ENCODE data around the gene FTH1.
"Not testable (repeated sequence)": the region's sequence is repeated elsewhere in the genome, so short reads cannot be mapped to it uniquely, and the experiment has no call there.

The FTH1 gene

DNA sequence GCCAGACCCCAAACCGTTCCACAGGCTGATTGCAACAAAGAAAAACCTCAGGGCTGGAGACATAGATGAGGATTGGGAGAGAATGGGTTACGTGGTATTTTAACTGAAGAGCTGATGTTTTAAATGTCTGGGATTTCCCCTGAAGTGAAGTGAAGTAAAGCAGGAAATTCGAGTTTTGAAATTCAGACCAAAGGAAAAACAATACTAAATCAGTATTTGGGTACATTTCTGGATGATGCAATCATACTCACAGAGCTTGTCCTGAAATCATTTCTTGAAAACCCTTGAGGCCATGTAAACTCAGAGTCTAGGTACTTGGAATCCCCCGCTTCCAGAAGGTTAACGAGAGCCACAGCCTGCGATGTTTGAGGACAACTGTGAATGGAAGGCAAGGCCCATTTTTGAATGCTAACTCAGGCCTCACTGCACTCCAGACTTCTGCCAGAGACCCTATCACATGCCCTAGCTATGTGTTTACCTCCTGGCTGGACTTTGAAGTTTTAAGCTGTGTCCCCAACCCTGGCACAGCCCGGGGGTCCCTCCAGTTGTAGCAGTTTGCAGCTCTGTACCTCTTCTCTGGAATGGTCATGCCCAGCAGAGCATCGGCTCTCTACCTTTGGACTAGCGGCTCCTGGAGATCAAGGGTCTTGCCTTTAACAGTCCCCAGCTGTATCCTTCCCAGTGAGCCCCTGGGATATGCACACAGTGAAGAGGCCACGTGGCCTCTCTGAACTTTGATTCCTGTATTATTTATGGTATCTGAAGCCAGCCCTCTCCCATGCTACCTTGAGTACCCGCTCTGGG, 5.4 kb upstream of the FTH1 start:
- Mint-ChIP-seq H3K4me1 (ENCODE audit: low read depth) (peaks cover 38% of the 10 kb centered on the region), H3K4me3 (peak overlapping the region; percentile 52), H3K36me3 (ENCODE audit: low read depth) (no peaks in the 10 kb centered on the region), H3K27ac (peak overlapping the region; percentile 70), H3K27me3 (ENCODE audit: low read depth) (no peaks in the 10 kb centered on the region), H3K9me3 (no peaks in the 10 kb centered on the region)
- no peak for DNase-seq (ENCODE audit: low spot score)

DNA sequence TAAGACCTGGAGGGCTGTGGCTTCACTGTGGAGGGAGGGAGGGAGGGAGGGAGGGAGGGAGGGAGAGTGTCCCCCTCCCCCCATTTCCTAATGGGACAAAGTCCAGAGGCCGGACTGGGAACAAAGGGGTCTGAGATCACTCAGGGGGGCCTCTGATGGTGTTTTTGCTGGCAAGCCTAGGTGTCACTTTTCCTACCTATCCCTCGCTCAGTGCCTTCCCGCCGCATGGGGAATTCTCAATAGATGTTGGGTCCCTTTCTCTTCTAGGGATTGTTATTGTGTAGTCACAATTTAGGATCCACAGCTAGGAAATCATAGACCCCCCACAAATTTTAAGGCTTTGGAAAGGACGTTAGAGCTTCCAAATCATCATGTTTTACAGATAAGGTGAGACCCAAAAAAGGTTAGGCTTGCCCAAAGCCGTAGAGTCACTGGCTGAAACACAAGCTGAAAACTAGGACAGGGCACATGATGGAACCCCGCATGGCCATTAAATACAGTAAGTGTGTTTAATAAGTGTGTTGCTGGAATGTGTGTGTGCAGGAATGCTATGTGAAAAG, 4.8 kb upstream of the FTH1 start:
- Mint-ChIP-seq H3K4me1 (ENCODE audit: low read depth) (peaks cover 38% of the 10 kb centered on the region), H3K36me3 (ENCODE audit: low read depth) (no peaks in the 10 kb centered on the region), H3K4me3 (peak overlapping the region; percentile 52), H3K27me3 (ENCODE audit: low read depth) (no peaks in the 10 kb centered on the region), H3K9me3 (no peaks in the 10 kb centered on the region), H3K27ac (peak overlapping the region; percentile 70)
- DNase-seq (ENCODE audit: low spot score) = no peak

DNA sequence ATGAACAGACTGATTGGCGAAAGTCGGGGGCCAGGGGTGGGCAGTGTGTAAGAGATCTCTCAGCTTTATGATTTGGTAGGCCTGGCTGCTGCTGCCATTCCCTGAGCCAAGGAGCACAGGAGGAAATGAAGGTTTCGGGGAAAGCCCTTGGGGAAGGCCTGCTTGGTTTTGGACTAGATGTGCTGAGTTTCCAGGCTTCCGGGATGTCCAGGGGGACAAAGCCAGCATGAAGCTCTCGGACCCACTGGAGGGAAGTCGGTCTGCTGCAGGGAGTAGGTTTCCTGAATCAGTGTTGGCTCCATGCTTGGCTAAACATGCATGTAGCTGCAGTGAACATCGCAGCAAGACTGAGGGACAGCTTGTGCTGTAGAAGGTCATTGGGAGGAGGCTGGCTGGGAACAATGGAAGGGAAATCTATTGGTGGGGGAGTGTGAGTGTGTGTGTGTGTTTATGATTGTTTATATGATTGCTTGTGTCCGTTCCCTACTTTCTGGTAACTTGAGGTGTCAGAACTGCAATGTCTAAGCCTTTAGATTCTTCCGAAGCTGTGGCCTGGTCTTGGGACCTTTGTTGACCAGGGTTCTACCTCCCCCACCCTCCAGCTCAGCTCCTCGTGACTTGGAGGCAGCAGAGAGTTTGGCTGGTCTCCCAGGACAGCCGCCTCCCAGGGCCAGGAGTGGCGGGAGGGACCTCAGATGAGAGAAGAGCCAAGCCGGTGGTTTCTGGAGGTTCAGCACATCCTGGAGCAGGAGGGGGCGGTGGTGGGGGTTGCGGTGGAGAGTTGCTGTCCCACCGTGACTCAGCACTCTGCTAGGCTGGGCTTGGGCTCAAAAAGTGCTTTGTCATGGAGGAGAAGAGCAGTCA, 4.0 kb upstream of the FTH1 start:
- H3K4me3 Mint-ChIP-seq = no peak overlapping the region
- H3K27ac Mint-ChIP-seq = peak overlapping the region; percentile 38
- H3K36me3 Mint-ChIP-seq (ENCODE audit: low read depth) = peaks cover 1% of the 10 kb centered on the region
- peaks cover 38% of the 10 kb centered on the region for H3K4me1 Mint-ChIP-seq (ENCODE audit: low read depth)
- H3K9me3 Mint-ChIP-seq = no peaks in the 10 kb centered on the region
- no peaks in the 10 kb centered on the region for H3K27me3 Mint-ChIP-seq (ENCODE audit: low read depth)
- no peak for DNase-seq (ENCODE audit: low spot score)

DNA sequence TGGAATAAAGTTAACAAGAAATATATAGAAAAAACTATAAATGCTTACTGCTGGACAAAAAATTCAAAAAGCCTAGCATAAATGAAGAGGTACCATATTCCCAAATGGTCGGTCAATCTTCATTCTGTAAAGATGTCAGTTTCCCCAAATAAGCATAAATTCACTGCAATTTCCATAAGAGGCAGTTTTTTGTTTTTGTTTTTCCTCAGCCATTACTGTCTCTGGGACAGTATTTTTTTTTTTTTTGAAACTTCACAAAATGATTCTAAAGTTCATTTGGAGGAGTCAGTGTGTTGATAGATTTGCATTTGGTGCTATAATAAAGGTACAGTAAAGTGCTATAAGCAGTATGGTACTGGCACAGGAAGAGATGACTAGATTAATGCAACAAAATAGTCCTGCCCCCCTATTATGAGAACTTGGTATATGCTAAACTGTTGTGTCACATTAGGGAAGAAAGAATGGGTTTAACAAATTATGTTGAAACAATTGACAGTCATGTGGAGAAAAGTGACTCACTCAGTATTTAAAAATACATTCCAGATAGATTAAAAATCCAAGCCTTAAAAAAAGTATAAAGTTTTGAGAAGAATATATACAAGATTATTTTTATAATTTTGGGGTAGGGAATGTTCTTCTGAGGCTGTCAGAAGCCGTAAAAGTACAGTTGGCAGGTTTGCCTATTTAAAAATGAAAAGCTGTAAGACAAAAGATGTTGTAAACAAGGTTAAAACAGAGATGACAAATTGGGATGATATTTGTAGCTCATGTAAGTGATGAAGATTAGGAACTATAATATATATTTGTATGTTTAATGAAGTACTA, 2.6 kb upstream of the FTH1 start:
- Mint-ChIP-seq H3K9me3 (no peaks in the 10 kb centered on the region), H3K4me1 (ENCODE audit: low read depth) (peaks cover 44% of the 10 kb centered on the region), H3K27me3 (ENCODE audit: low read depth) (no peaks in the 10 kb centered on the region), H3K27ac (no peak overlapping the region), H3K4me3 (no peak overlapping the region), H3K36me3 (ENCODE audit: low read depth) (peaks cover 13% of the 10 kb centered on the region)
- no peak for DNase-seq (ENCODE audit: low spot score)

DNA sequence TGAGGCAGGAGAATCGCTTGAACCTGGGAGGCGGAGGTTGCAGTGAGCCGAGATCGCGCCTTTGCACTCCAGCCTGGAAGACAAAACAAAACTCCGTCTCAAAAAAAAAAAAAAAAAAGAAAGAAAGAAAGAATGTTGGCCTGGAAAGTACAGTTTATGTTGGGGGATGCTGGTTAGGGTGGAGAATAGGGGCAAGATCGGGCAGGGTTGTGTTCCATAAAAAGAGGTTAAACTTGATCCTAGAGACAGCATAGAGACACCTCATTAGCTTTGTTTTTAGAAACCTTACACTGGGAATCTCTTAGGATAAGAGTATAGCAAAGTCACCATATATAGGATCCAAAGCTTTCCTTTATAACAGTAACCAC, 1.9 kb upstream of the FTH1 start:
- H3K9me3 Mint-ChIP-seq = no peaks in the 10 kb centered on the region
- H3K36me3 Mint-ChIP-seq (ENCODE audit: low read depth) = peaks cover 19% of the 10 kb centered on the region
- H3K27me3 Mint-ChIP-seq (ENCODE audit: low read depth) = no peaks in the 10 kb centered on the region
- H3K4me3 Mint-ChIP-seq = peak overlapping the region; percentile 47
- peak overlapping the region; percentile 38 for H3K27ac Mint-ChIP-seq
- peaks cover 51% of the 10 kb centered on the region for H3K4me1 Mint-ChIP-seq (ENCODE audit: low read depth)
- DNase-seq (ENCODE audit: low spot score) = no peak

DNA sequence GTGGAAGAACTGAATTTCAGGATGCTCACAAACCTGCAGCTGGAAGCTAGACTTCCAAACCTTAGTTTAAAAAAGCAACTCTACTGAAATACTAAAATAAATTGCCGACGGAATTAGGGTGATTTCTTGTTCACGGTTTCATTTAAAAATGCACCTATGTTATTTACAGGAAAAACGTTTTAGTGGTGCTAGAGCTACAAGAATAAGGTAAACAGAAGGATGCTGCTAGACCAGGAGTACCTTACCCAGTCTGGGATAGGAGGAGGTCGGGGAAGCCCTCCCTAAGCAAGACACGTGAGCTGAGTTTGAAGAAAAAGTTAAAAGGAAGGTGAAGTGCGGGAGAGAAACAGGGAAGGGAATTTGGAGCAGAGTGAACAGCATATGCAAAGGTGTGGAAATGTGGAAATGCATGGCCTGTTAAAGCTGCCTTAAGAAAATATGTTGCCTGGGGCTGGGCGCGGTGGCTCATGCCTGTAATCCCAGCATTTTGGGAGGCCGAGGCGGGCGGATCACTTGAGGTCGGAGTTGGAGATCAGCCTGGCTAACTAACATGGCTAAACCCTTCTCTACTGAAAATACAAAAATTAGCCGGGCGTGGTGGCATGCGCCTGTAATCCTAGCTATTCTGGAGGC, 1.4 kb upstream of the FTH1 start:
- Mint-ChIP-seq H3K4me3 (peak overlapping the region; percentile 88), H3K9me3 (no peaks in the 10 kb centered on the region), H3K27ac (peak overlapping the region; percentile 61), H3K27me3 (ENCODE audit: low read depth) (no peaks in the 10 kb centered on the region), H3K36me3 (ENCODE audit: low read depth) (peaks cover 24% of the 10 kb centered on the region), H3K4me1 (ENCODE audit: low read depth) (peaks cover 56% of the 10 kb centered on the region)
- no peak for DNase-seq (ENCODE audit: low spot score)

DNA sequence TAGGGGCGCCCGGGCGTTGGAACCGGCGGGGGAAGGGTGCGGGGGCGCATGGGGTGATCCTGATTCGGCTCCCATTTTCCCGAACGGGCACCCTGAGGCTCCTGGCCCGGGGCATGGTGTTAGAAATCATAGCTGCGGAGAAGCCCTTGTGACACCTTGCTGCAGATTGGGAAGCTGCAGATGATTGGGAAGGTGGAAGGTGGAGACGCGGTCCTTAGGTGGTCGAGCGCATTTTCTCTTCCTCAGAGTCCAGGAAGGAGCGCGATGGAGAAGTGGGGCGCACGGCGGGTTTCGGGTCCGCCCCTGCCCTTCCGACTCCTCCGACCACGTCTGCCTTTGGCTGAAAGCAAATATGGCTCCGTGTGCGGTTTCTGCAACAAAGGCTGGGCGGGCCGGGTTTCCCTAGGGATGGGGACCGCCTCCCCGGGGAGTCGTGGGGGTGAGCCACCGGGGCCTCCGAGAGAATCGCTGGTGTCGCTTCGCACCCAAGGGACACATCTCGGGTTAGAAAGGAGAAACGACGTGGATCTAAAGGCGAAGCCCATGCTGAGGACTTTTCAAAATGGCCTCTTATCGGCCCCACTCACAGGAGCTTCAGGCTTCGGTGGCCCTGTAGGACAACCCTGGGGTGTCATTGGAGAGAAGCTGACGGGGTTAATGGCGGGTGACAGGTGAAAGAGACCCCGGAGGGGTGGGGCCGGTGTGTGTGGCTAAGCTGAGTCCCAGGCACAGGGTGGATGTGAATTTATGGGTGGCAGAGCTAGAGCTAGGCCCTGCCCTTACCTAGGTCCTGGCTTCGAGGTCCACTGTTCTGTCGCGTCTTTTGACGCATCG, 707 bp upstream of the FTH1 start:
- peak overlapping the region; percentile 95 for H3K27ac Mint-ChIP-seq
- peaks cover 62% of the 10 kb centered on the region for H3K4me1 Mint-ChIP-seq (ENCODE audit: low read depth)
- H3K27me3 Mint-ChIP-seq (ENCODE audit: low read depth) = no peaks in the 10 kb centered on the region
- peaks cover 31% of the 10 kb centered on the region for H3K36me3 Mint-ChIP-seq (ENCODE audit: low read depth)
- peak; percentile 43 for DNase-seq (ENCODE audit: low spot score)
- peak overlapping the region; percentile 88 for H3K4me3 Mint-ChIP-seq
- no peaks in the 10 kb centered on the region for H3K9me3 Mint-ChIP-seq

DNA sequence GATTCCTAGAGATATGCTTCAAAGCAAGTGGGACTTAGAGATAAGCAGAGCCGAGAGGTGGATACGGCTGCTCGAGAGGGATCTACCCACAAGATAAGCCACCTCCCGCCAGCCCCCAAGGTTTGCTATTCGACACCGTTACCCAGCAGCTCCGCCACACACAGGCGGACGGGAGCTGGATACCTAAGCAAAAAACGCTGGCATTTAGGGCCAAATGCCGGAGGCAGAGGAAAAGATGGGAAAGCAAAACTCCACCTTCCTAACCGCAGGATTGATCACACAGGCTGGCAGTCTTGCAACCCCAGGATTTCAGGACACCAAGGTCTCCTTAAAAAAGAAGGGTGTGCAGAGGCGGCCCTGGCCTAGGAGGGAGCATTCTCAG, 709 bp downstream of the FTH1 start:
- no peaks in the 10 kb centered on the region for H3K27me3 Mint-ChIP-seq (ENCODE audit: low read depth)
- H3K9me3 Mint-ChIP-seq = no peaks in the 10 kb centered on the region
- DNase-seq (ENCODE audit: low spot score) = peak; percentile 38
- H3K4me1 Mint-ChIP-seq (ENCODE audit: low read depth) = peaks cover 55% of the 10 kb centered on the region
- H3K27ac Mint-ChIP-seq = peak overlapping the region; percentile 87
- peaks cover 36% of the 10 kb centered on the region for H3K36me3 Mint-ChIP-seq (ENCODE audit: low read depth)
- H3K4me3 Mint-ChIP-seq = peak overlapping the region; percentile 95

DNA sequence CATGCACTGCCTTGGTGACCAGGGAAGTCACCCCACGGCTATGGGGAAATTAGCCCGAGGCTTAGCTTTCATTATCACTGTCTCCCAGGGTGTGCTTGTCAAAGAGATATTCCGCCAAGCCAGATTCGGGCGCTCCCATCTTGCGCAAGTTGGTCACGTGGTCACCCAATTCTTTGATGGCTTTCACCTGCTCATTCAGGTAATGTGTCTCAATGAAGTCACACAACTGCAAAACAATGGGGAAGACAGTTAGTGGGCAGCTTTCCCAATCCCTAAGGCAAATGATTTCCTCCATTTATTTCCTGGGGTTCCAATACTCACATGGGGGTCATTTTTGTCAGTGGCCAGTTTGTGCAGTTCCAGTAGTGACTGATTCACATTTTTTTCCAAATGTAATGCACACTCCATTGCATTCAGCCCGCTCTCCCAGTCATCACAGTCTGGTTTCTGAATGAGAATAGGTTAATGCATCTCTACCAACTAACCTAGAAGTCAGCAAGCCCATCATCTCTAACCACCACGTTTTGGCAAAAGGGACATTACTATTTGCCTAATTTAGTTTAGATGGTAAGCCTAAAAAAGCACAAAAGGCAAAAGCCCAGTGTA, 2.7 kb downstream of the FTH1 start:
- not testable (repeated sequence) for H3K27me3 Mint-ChIP-seq (ENCODE audit: low read depth); H3K9me3 Mint-ChIP-seq; DNase-seq (ENCODE audit: low spot score); H3K27ac Mint-ChIP-seq
- H3K4me1 Mint-ChIP-seq (ENCODE audit: low read depth) = peaks cover 42% of the 10 kb centered on the region
- H3K36me3 Mint-ChIP-seq (ENCODE audit: low read depth) = peaks cover 36% of the 10 kb centered on the region
- peak overlapping the region; percentile 95 for H3K4me3 Mint-ChIP-seq

DNA sequence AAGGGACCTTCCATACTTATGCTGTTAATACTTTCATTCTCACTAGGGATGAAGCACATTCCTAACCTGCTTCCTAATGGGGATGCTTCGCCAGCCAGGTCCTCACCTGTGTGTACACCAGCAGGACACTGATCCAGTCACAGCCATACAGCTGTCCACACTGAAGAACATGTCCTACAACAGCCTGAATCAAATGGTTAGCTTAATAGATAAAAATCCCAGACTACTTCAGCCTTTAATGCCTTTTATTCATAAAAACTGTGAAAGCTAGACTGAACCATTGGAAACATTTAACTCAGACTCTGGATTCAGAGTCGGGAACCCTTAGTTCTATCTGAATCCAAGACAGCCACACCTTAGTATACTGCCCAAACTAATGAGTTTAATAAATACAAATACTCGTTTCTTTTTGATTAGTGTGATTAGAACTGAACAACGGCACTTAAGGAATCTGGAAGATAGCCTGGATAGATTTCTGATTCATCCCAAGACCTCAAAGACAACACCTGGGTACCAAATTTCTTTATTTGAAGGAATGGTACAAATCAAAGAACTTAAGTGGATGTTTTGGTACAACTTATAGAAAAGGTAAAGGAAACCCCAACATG, 3.3 kb downstream of the FTH1 start:
- H3K9me3 Mint-ChIP-seq = no peaks in the 10 kb centered on the region
- no peak for DNase-seq (ENCODE audit: low spot score)
- peaks cover 36% of the 10 kb centered on the region for H3K36me3 Mint-ChIP-seq (ENCODE audit: low read depth)
- H3K4me1 Mint-ChIP-seq (ENCODE audit: low read depth) = peaks cover 38% of the 10 kb centered on the region
- H3K27me3 Mint-ChIP-seq (ENCODE audit: low read depth) = no peaks in the 10 kb centered on the region
- peak overlapping the region; percentile 95 for H3K4me3 Mint-ChIP-seq
- H3K27ac Mint-ChIP-seq = peak overlapping the region; percentile 41

DNA sequence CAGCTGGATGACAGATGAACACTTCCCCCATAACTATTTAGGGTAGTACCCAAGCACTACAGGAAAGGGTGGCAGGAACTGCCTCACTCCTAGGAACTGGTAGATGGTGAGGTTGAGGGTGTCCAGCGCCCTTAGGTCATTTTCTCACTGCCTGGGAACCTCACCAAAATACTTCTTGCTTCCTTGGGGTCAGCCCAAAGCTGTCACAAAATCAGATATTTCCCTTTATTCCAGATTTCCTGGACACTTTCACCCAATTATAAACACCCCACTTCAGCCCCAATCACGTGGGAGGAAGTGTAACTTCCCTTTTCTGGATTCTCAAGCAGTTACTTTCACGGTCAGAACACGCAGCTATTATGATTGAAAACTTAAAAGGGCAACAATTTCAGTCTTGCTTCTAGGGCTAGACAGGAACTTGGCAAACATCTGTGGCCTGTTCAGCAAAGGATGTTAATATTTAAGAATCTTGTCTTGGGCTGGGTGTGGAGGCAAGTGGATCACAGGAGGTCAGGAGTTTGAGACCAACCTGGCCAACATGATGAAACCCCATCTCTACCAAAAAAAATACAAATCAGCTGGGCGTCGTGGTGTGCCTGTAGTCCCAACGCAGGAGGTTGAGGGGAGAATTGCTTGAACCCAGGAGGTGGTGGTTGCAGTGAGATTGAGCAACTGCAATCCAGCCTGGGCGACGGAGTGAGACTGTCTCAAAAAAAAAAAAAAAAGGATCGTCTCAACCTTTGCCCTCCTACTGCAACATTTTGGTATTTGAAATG, 4.0 kb downstream of the FTH1 start:
- no peak for DNase-seq (ENCODE audit: low spot score)
- Mint-ChIP-seq H3K9me3 (no peaks in the 10 kb centered on the region), H3K27ac (peak overlapping the region; percentile 59), H3K27me3 (ENCODE audit: low read depth) (no peaks in the 10 kb centered on the region), H3K36me3 (ENCODE audit: low read depth) (peaks cover 36% of the 10 kb centered on the region), H3K4me3 (peak overlapping the region; percentile 50), H3K4me1 (ENCODE audit: low read depth) (peaks cover 33% of the 10 kb centered on the region)

DNA sequence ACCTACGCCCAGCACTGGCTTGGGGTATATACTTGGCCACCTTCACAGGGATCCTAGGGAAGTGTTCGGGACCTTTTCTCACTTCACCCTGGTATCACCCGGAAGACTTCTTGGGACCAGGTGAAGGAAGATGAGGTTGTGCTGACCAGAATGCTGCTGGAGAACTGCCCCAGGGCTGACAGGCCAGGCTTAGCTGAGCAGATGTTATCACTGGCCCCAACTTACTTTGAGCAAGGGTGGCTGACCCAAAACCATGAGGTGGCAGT, 4.5 kb downstream of the FTH1 start:
- no peak overlapping the region for H3K27ac Mint-ChIP-seq

More for the DNA sequence above, 4.5 kb downstream of the FTH1 start:
- DNase-seq (ENCODE audit: low spot score) = no peak
- Mint-ChIP-seq H3K9me3 (no peaks in the 10 kb centered on the region), H3K4me1 (ENCODE audit: low read depth) (peaks cover 30% of the 10 kb centered on the region), H3K4me3 (no peak overlapping the region), H3K36me3 (ENCODE audit: low read depth) (peaks cover 36% of the 10 kb centered on the region), H3K27me3 (ENCODE audit: low read depth) (no peaks in the 10 kb centered on the region)

Measured in T-helper 2 cell treated with Interferon-gamma antibody and Interleukin-4, amounts not matched to agents 5 μg/mL and 100 μg/mL, for 36 hours (primary cell).